Caki2 (cell line): ENCODE results near the gene PRR11. TPM values are rescaled to one million over a fixed set of nuclear protein-coding genes. Genes with fewer than 3 reads are reported as not detected.

Source experiments
- total RNA-seq: library from RNA; depleted of rRNA; stranded (reverse); fragments of >200 nt; shearing (Covaris generic); gene quantifications from 2 replicates; pipeline ENCODE4 v1.2.3, GENCODE V29; 2014; ENCODE audit warnings: low replicate concordance; rRNA removed

Gene PRR11
- total RNA-seq, 1 experiment from 2014 or later, result 2,299 TPM

Other genes with a start within 250 kb of the PRR11 start
- 17.9 and 58.4 TPM in 2 replicates for gene TRIM37, start 48.9 kb upstream of the PRR11 start, total RNA-seq
- 58.9 and 63.0 TPM in 2 replicates for gene SKA2, start 560 bp upstream of the PRR11 start, total RNA-seq
- 16.2 and 20.6 TPM in 2 replicates for gene SMG8, start 54.3 kb downstream of the PRR11 start, total RNA-seq
- gene GDPD1, start 64.8 kb downstream of the PRR11 start, total RNA-seq, result 0.07 and 1.1 TPM in 2 replicates
- 0.23 and 3.0 TPM in 2 replicates for gene YPEL2, start 175.9 kb downstream of the PRR11 start, total RNA-seq